Measurements from ENCODE around the gene COG2.
A peak's percentile ranks its signal among the peaks of the same experiment; 100 is the strongest.

GRCh38 chr1:230715510-230715909 is 73.2 kb downstream of the COG2 start:
- TF ChIP-seq POLR2A (IDR thresholded peaks at IDR 0.05) (no peak), CTCF (IDR thresholded peaks at IDR 0.05) (peak; percentile 36 to 55 (median 45))

All from right lobe of liver (tissue), 4 donors.